Superior temporal gyrus (tissue), 1 donor: ENCODE results near the gene SDS.

Source experiments
- DNase-seq: peaks from one replicate; pipeline ENCODE4 v3.0.0-alpha.2; 2016; ENCODE audit errors: extremely low spot score

SDS gene

GRCh38 chr12:113425960-113426453 lies 22.3 kb upstream of the SDS start:
- no peak for DNase-seq

- peak; percentile 66 for DNase-seq
Observed at GRCh38 chr12:113424915-113425823, 21.5 kb upstream of the SDS start.

GRCh38 chr12:113424456-113424855 lies 20.8 kb upstream of the SDS start:
- DNase-seq: no peak

- DNase-seq: no peak
Observed at GRCh38 chr12:113422886-113423669, 19.4 kb upstream of the SDS start.

- DNase-seq: peak; percentile 23
Observed at GRCh38 chr12:113422030-113422885, 18.6 kb upstream of the SDS start, which contains the start of gene SDSL. Gene SDSL, plus strand, starts transcription at chr12:113422380. Its CDS starts 5,603 bp downstream, at chr12:113427983.

GRCh38 chr12:113420996-113421595 lies 17.4 kb upstream of the SDS start:
- no peak for DNase-seq

GRCh38 chr12:113418213-113418879 lies 14.7 kb upstream of the SDS start:
- DNase-seq: no peak

- no peak for DNase-seq
Observed at GRCh38 chr12:113416091-113416754, 12.5 kb upstream of the SDS start.

- no peak for DNase-seq
Observed at GRCh38 chr12:113414519-113415038, 10.9 kb upstream of the SDS start.

- no peak for DNase-seq
Observed at GRCh38 chr12:113413488-113413939, 9.8 kb upstream of the SDS start.

GRCh38 chr12:113409462-113410124 lies 5.9 kb upstream of the SDS start:
- no peak for DNase-seq

- no peak for DNase-seq
Observed at GRCh38 chr12:113408756-113409298, 5.1 kb upstream of the SDS start.

- DNase-seq: peak; percentile 57
Observed at GRCh38 chr12:113407931-113408600, 4.4 kb upstream of the SDS start.

- no peak for DNase-seq
Observed at GRCh38 chr12:113405694-113406093, 2.0 kb upstream of the SDS start.

- no peak for DNase-seq
Observed at GRCh38 chr12:113402586-113403260, 964 bp downstream of the SDS start.

- DNase-seq: no peak
Observed at GRCh38 chr12:113401066-113402000, 2.4 kb downstream of the SDS start.

- DNase-seq: no peak
Observed at GRCh38 chr12:113400362-113400761, 3.3 kb downstream of the SDS start.
